ENCODE measurements around the gene RBBP6. TPM values are rescaled to one million over a fixed set of nuclear protein-coding genes. Genes with fewer than 3 reads are reported as not detected.
A peak's percentile ranks its signal among the peaks of the same experiment; 100 is the strongest.

RBBP6 gene
- total and polyA plus RNA-seq, 5 donors = 26.0 to 41.2 (median 32.2) TPM

DNA sequence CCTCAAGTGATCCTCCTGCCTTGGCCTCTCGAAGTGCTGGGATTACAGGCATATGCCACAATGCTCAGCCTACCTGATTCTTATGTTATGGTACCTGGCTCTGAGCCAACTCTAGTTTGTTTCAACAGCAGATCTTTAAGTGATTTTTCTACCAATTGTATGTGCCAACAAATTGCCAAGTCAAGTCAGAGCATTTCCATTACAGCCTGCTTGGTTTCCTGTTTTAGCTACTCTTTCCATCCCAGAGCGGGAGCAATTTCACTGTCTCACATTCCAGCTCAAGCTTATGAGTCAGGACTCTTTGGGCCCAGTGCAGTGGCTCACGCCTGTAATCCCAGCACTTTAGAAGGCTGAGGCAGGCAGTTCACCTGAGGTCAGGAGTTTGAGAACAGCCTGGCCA lies 30.8 kb upstream of the RBBP6 start:
- no peaks in the 10 kb centered on the region for H3K4me1 ChIP-seq (ENCODE audit: control insufficient read depth, insufficient read depth, low read length)
- no peaks in the 10 kb centered on the region for H3K27me3 ChIP-seq (ENCODE audit: control insufficient read depth, insufficient read depth)
- 64% methylated on average over 3 of the region's 3 CpGs for WGBS
- H3K4me3 ChIP-seq (ENCODE audit: low read length) = no peak overlapping the region
- intact Hi-C loops (cut with DNase I) = no loop called here
- no peak for DNase-seq
- no peak overlapping the region for H3K27ac ChIP-seq (ENCODE audit: low read length)
- no peak for ATAC-seq
- H3K9me3 ChIP-seq (ENCODE audit: control insufficient read depth, low read length) = no peaks in the 10 kb centered on the region

DNA sequence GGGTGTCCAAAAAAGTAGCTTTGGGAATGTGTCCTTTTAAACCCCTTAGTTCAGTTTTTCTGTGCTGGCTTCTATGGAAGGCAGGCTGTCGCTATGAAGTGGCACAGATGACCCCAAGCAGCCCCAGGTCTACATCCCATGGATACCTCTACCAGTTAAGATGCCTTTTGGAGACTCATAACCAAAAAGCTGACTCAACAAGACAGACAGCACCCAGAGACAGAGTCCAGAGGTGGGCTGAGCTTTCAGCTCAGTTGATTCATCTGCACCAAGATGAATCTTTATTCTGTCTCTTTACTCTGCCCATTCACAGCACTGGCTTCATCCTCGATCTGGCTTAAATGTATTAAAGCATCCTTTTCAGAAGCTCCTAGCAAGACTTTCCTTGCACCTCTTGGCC lies 29.8 kb upstream of the RBBP6 start:
- Histone ChIP-seq H3K9me3 (ENCODE audit: control insufficient read depth, low read length) (no peaks in the 10 kb centered on the region), H3K4me3 (ENCODE audit: low read length) (no peak overlapping the region), H3K27ac (ENCODE audit: low read length) (no peak overlapping the region), H3K27me3 (ENCODE audit: control insufficient read depth, insufficient read depth) (no peaks in the 10 kb centered on the region), H3K4me1 (ENCODE audit: control insufficient read depth, insufficient read depth, low read length) (no peaks in the 10 kb centered on the region)
- intact Hi-C loops (cut with DNase I) = no loop called here
- no peak for DNase-seq
- no peak for ATAC-seq
- WGBS = 72% methylated on average over 2 of the region's 2 CpGs

DNA sequence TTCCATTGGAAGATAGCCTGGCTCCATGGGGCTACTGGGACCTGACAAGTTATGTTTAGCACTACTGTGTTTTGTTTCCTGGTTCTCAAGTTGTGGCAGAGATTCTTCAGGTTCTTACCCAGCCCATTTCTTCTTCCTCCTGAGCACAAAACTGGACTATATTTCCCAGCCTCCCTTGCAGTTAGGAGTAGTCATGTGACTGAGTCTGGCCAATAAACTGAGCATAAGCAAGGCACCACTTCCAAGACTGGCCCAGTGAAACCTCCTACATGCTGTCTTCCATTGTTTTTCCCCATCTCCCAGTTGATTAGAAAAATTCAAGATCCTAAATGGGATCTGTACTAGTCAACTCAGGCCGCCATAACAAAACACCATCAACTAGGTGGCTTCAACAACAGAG lies 28.2 kb upstream of the RBBP6 start:
- DNase-seq (no peak), ATAC-seq (no peak)
- H3K4me1 ChIP-seq (ENCODE audit: control insufficient read depth, insufficient read depth, low read length) = no peaks in the 10 kb centered on the region
- H3K9me3 ChIP-seq (ENCODE audit: control insufficient read depth, low read length) = no peaks in the 10 kb centered on the region
- WGBS = 96% methylated on average over 1 of the region's 1 CpG
- intact Hi-C loops (cut with DNase I) = no loop called here
- no peak overlapping the region for H3K4me3 ChIP-seq (ENCODE audit: low read length)
- H3K27me3 ChIP-seq (ENCODE audit: control insufficient read depth, insufficient read depth) = no peaks in the 10 kb centered on the region
- no peak overlapping the region for H3K27ac ChIP-seq (ENCODE audit: low read length)

DNA sequence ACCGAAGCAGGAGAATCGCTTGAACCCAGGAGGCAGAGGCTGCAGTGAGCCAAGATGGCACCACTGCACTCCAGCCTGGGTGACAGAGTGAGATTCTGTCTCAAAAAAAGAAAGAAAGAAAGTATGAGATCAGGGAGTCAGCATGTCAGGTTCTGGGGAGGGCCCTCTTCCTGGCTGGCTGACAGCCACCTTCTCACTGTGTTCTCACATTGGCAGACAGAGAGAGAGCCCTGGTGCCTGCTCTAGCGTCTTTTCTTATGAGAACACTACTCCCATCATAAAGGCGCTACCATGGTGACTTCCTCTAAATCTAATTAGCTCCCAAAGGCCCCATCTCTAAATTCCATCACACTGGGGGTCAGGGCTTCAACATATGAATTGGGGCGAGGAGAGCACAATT lies 27.6 kb upstream of the RBBP6 start:
- no peak for ATAC-seq
- intact Hi-C loops (cut with DNase I) = no loop called here
- Histone ChIP-seq H3K27me3 (ENCODE audit: control insufficient read depth, insufficient read depth) (no peaks in the 10 kb centered on the region), H3K9me3 (ENCODE audit: control insufficient read depth, low read length) (no peaks in the 10 kb centered on the region), H3K27ac (ENCODE audit: low read length) (no peak overlapping the region), H3K4me3 (ENCODE audit: low read length) (no peak overlapping the region), H3K4me1 (ENCODE audit: control insufficient read depth, insufficient read depth, low read length) (no peaks in the 10 kb centered on the region)
- 72% methylated on average over 5 of the region's 5 CpGs for WGBS
- no peak for DNase-seq

DNA sequence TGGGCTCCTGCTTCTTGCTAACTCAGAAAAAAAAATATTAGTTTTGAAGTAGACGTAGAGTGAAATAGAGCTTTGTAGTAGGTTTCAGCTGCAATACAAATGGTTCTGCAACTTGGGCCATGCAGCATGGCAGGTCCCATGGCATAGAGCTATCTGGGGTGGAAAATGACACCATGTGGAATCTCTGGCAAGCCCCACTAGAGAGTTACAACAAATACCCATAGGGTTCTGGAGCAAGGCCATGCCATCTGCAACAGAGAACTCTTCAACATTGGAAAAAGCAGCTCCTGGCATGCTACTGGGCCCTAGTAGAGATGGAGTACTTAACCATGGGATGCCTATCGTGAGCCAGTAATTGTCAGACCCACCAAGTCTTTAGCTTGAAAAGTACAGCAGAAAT lies 25.3 kb upstream of the RBBP6 start:
- DNase-seq = no peak
- Histone ChIP-seq H3K4me1 (ENCODE audit: control insufficient read depth, insufficient read depth, low read length) (no peaks in the 10 kb centered on the region), H3K9me3 (ENCODE audit: control insufficient read depth, low read length) (no peaks in the 10 kb centered on the region), H3K27me3 (ENCODE audit: control insufficient read depth, insufficient read depth) (no peaks in the 10 kb centered on the region), H3K27ac (ENCODE audit: low read length) (no peak overlapping the region), H3K4me3 (ENCODE audit: low read length) (no peak overlapping the region)
- no peak for ATAC-seq
- 79% methylated on average over 2 of the region's 2 CpGs for WGBS
- intact Hi-C loops (cut with DNase I) = no loop called here

DNA sequence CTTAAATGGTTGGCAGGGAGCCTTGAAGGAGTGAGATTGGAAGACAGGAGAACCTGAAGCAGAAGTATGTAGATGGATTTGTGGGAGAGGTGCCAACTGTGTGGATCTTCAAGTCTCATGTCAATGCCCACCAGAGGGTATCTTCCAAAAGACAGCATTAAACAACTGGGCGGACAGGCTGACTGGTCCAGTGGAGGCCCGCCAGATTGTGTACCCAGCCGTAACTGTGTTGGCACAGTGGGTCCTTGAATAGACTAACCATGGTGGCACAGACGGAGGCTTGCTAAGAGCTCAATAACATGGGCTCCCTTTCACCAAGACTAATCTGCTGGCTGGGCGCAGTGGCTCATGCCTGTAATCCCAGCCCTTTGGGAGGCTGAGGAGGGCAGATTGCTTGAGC lies 24.2 kb upstream of the RBBP6 start:
- Histone ChIP-seq H3K27ac (ENCODE audit: low read length) (no peak overlapping the region), H3K4me3 (ENCODE audit: low read length) (no peak overlapping the region), H3K9me3 (ENCODE audit: control insufficient read depth, low read length) (no peaks in the 10 kb centered on the region), H3K27me3 (ENCODE audit: control insufficient read depth, insufficient read depth) (no peaks in the 10 kb centered on the region), H3K4me1 (ENCODE audit: control insufficient read depth, insufficient read depth, low read length) (no peaks in the 10 kb centered on the region)
- 88% methylated on average over 5 of the region's 5 CpGs for WGBS
- no peak for DNase-seq
- no peak for ATAC-seq
- intact Hi-C loops (cut with DNase I) = no loop called here

DNA sequence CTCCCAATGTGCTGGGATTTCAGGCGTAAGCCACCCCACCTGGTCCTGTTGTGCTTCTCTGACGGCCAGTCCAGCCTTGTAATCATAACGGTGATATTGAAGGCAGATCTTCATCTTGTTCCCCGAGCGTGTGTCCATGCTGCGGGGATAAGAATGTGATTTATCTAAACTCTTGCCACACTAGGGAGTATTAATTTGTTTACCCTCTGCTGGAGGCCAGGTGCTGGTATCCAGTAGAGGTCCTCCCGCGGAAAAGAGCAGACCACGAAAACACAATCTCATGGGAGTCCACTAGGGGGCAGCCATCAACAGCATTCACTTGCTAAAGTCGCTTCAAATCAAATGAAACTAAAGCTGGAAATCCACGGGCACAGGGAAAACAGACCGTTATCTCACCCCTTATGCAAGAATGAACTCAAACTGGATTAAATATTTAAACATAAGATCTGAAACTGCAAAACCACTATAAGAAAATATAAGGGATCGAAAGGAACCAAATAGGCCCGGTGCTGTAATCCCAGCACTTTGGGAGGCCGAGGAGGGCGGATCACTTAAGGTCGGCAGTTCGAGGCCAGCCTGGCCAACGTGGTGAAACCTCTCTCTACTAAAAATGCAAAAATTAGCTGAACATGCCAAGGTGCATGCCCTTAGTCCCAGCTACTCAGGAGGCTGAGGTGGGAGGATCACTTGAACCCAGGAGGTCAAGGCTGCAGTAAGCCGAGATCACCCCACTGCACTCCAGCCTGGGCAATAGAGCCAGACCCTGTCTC lies 22.3 kb upstream of the RBBP6 start:
- Histone ChIP-seq H3K9me3 (ENCODE audit: control insufficient read depth, low read length) (no peaks in the 10 kb centered on the region), H3K27me3 (ENCODE audit: control insufficient read depth, insufficient read depth) (no peaks in the 10 kb centered on the region), H3K4me1 (ENCODE audit: control insufficient read depth, insufficient read depth, low read length) (no peaks in the 10 kb centered on the region), H3K4me3 (ENCODE audit: low read length) (no peak overlapping the region), H3K27ac (ENCODE audit: low read length) (no peak overlapping the region)
- 34% methylated on average over 20 of the region's 20 CpGs for WGBS
- peak; percentile 73 to 85 (median 75) for DNase-seq
- intact Hi-C loops (cut with DNase I) = no loop called here
- ATAC-seq = peak; percentile 87 to 88

DNA sequence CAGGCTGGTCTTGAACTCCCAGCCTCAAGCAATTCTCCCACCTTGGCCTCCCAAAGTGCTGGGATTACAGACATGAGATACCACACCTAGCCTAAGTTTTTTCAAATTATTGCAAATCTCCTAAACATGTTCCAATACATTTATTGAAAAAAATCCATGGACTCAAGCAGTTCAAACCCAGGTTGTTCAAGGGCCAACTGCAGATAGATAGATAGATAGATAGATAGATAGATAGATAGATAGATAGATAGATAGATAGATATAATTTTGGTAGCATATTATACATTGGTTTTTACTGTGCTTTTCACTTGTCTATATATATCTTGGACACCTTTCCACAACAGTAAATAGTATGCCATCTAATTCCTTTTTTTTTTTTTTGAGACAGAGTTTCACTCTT lies 20.9 kb upstream of the RBBP6 start:
- H3K9me3 ChIP-seq (ENCODE audit: control insufficient read depth, low read length) = no peaks in the 10 kb centered on the region
- ATAC-seq = no peak
- H3K27me3 ChIP-seq (ENCODE audit: control insufficient read depth, insufficient read depth) = no peaks in the 10 kb centered on the region
- no peak for DNase-seq
- no peaks in the 10 kb centered on the region for H3K4me1 ChIP-seq (ENCODE audit: control insufficient read depth, insufficient read depth, low read length)
- no peak overlapping the region for H3K4me3 ChIP-seq (ENCODE audit: low read length)
- no peak overlapping the region for H3K27ac ChIP-seq (ENCODE audit: low read length)
- intact Hi-C loops (cut with DNase I) = no loop called here

DNA sequence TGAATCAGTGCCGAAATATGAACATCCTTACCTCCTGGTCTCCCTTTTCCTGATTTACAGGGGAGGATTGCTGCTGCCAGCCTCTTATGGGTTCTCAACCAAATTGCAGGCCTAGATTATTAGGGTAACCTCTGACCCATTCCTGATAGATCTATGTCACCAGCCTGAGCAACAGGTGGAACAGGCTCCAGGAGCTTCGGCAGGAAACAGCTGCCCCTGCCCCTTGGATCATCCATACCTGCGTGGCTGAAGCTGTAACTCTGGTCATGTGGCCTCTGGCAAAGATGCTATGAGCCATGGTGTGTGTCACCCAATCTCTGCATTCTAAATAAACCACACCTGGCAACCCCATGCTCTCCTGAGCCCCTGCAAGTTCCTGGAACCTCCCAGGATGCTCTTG lies 18.4 kb upstream of the RBBP6 start:
- Histone ChIP-seq H3K27ac (ENCODE audit: low read length) (no peak overlapping the region), H3K9me3 (ENCODE audit: control insufficient read depth, low read length) (no peaks in the 10 kb centered on the region), H3K27me3 (ENCODE audit: control insufficient read depth, insufficient read depth) (no peaks in the 10 kb centered on the region), H3K4me3 (ENCODE audit: low read length) (no peak overlapping the region), H3K4me1 (ENCODE audit: control insufficient read depth, insufficient read depth, low read length) (no peaks in the 10 kb centered on the region)
- intact Hi-C loops (cut with DNase I) = no loop called here
- WGBS = 86% methylated on average over 3 of the region's 3 CpGs
- ATAC-seq (no peak), DNase-seq (no peak)

DNA sequence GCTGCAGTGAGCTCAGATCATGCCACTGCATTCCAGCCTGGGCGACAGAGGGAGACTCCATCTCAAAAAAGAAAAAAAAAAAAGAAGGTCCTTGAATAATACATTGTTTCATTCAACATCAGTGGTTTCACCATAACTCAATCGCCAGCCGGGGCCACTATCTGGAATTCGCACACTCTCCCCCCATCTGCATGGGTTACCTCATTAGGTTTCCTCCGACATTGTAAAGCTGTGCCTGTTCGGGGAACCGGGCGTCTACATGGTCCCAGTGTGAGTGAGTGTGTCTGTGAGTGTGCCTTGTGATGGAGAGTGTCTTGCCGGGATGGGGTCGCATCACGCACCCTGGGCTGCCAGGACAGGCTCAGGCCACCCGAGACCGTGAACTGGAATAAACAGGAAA lies 16.6 kb upstream of the RBBP6 start:
- Histone ChIP-seq H3K4me1 (ENCODE audit: control insufficient read depth, insufficient read depth, low read length) (no peaks in the 10 kb centered on the region), H3K9me3 (ENCODE audit: control insufficient read depth, low read length) (no peaks in the 10 kb centered on the region), H3K27ac (ENCODE audit: low read length) (no peak overlapping the region), H3K4me3 (ENCODE audit: low read length) (no peak overlapping the region), H3K27me3 (ENCODE audit: control insufficient read depth, insufficient read depth) (no peaks in the 10 kb centered on the region)
- DNase-seq (no peak), ATAC-seq (no peak)
- WGBS = 89% methylated on average over 13 of the region's 13 CpGs
- intact Hi-C loops (cut with DNase I) = no loop called here

DNA sequence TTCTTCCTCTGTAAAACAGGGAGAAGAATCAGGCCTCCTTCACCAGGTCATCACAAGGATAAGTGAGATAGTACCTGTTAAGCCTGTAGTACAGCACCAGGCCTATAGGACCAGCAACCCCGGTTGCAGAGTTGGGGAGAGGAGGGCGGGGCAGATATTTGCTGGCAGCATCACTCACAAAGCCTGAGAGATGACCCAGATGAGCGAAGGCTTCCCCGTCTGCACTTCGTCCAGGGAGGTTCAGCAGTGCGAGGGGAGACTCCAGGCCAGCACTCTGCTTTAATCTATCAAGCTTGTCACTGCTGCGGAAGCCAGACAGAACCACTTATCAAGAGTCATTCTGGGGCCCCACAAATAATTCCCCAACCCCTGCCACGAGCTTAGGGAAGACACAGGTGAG lies 15.8 kb upstream of the RBBP6 start:
- no peak overlapping the region for H3K27ac ChIP-seq (ENCODE audit: low read length)
- 33% methylated on average over 8 of the region's 8 CpGs for whole genome bisulfite sequencing
- intact Hi-C loops (cut with DNase I) = no loop called here
- H3K9me3 ChIP-seq (ENCODE audit: control insufficient read depth, low read length) = no peaks in the 10 kb centered on the region
- no peak for DNase-seq
- H3K4me3 ChIP-seq (ENCODE audit: low read length) = no peak overlapping the region
- H3K4me1 ChIP-seq (ENCODE audit: control insufficient read depth, insufficient read depth, low read length) = no peaks in the 10 kb centered on the region
- H3K27me3 ChIP-seq (ENCODE audit: control insufficient read depth, insufficient read depth) = no peaks in the 10 kb centered on the region
- no peak for ATAC-seq

All from right cardiac atrium (tissue), 5 donors.